ENCODE measurements around the gene C16orf86. TPM values are rescaled to one million over a fixed set of nuclear protein-coding genes. Genes with fewer than 3 reads are reported as not detected.

C16orf86 gene
- polyA plus RNA-seq, 3 donors from 2014 or later, result 2.7 to 6.2 (median 4.2) TPM

- Mint-ChIP-seq H3K4me1 (peaks cover 0 to 14% of the 10 kb centered on the region in 2 donors), H3K4me3 (no peak overlapping the region), H3K27ac (no peak overlapping the region)
These were observed 17.7 kb upstream of the C16orf86 start for GRCh38 chr16:67648764-67649407.

GRCh38 chr16:67649494-67649931, 17.1 kb upstream of the C16orf86 start:
- Mint-ChIP-seq H3K4me1 (peaks cover 0 to 10% of the 10 kb centered on the region in 2 donors), H3K27ac (no peak overlapping the region), H3K4me3 (no peak overlapping the region), H3K36me3 (peaks cover 9 to 11% (median 10%) of the 10 kb centered on the region in 3 donors), H3K27me3 (ENCODE audit: low read depth in 3 of 3) (peaks cover 0 to 2% (median under 1%) of the 10 kb centered on the region in 3 donors), H3K9me3 (no peaks in the 10 kb centered on the region)
- no peak for DNase-seq

More at GRCh38 chr16:67648764-67649407, 17.7 kb upstream of the C16orf86 start:
- Mint-ChIP-seq H3K27me3 (ENCODE audit: low read depth in 3 of 3) (peaks cover 0 to 2% (median 2%) of the 10 kb centered on the region in 3 donors), H3K9me3 (no peaks in the 10 kb centered on the region), H3K36me3 (peaks cover 9 to 11% (median 10%) of the 10 kb centered on the region in 3 donors)
- DNase-seq, result no peak

- DNase-seq, result no peak
- peaks cover 0 to 10% of the 10 kb centered on the region in 2 donors for H3K4me1 Mint-ChIP-seq
These were observed 16.6 kb upstream of the C16orf86 start for GRCh38 chr16:67650023-67650422.

GRCh38 chr16:67651039-67651438, 15.6 kb upstream of the C16orf86 start:
- Mint-ChIP-seq H3K4me3 (no peak overlapping the region), H3K27me3 (ENCODE audit: low read depth in 3 of 3) (peaks cover 0 to 2% (median 2%) of the 10 kb centered on the region in 3 donors), H3K4me1 (peaks cover 0 to 6% of the 10 kb centered on the region in 2 donors), H3K27ac (no peak overlapping the region), H3K36me3 (peaks cover 9 to 11% (median 10%) of the 10 kb centered on the region in 3 donors), H3K9me3 (no peaks in the 10 kb centered on the region)
- DNase-seq, result no peak

More at GRCh38 chr16:67650023-67650422, 16.6 kb upstream of the C16orf86 start:
- peaks cover 9 to 11% (median 10%) of the 10 kb centered on the region in 3 donors for H3K36me3 Mint-ChIP-seq
- no peak overlapping the region for H3K4me3 Mint-ChIP-seq
- no peaks in the 10 kb centered on the region for H3K9me3 Mint-ChIP-seq
- H3K27ac Mint-ChIP-seq, result peak overlapping the region in 1 of 6 donors; percentile 43
- H3K27me3 Mint-ChIP-seq (ENCODE audit: low read depth in 3 of 3), result peaks cover 0 to 2% (median 0%) of the 10 kb centered on the region in 3 donors

GRCh38 chr16:67651847-67652246, 14.8 kb upstream of the C16orf86 start:
- no peak overlapping the region for H3K4me3 Mint-ChIP-seq
- no peak for DNase-seq
- peaks cover 0 to 4% (median 2%) of the 10 kb centered on the region in 3 donors for H3K27me3 Mint-ChIP-seq (ENCODE audit: low read depth in 3 of 3)
- no peaks in the 10 kb centered on the region for H3K9me3 Mint-ChIP-seq
- peaks cover 0 to 4% of the 10 kb centered on the region in 2 donors for H3K4me1 Mint-ChIP-seq
- H3K27ac Mint-ChIP-seq, result peak overlapping the region in 1 of 6 donors; percentile 49
- peaks cover 9 to 11% (median 10%) of the 10 kb centered on the region in 3 donors for H3K36me3 Mint-ChIP-seq

- H3K27ac Mint-ChIP-seq, result no peak overlapping the region
- no peak overlapping the region for H3K4me3 Mint-ChIP-seq
- peaks cover 0 to 2% (median 2%) of the 10 kb centered on the region in 3 donors for H3K27me3 Mint-ChIP-seq (ENCODE audit: low read depth in 3 of 3)
- DNase-seq, result no peak
- H3K4me1 Mint-ChIP-seq, result peaks cover 0 to 4% of the 10 kb centered on the region in 2 donors
- H3K9me3 Mint-ChIP-seq, result no peaks in the 10 kb centered on the region
- peaks cover 9 to 11% (median 10%) of the 10 kb centered on the region in 3 donors for H3K36me3 Mint-ChIP-seq
These were observed 14.0 kb upstream of the C16orf86 start for GRCh38 chr16:67652578-67653127.

GRCh38 chr16:67653128-67653788, 13.4 kb upstream of the C16orf86 start:
- DNase-seq, result no peak
- H3K4me1 Mint-ChIP-seq, result peaks cover 0 to 4% of the 10 kb centered on the region in 2 donors
- H3K27me3 Mint-ChIP-seq (ENCODE audit: low read depth in 3 of 3), result peaks cover 0 to 2% (median 2%) of the 10 kb centered on the region in 3 donors
- no peak overlapping the region for H3K4me3 Mint-ChIP-seq
- H3K27ac Mint-ChIP-seq, result no peak overlapping the region
- H3K36me3 Mint-ChIP-seq, result peaks cover 9 to 11% (median 10%) of the 10 kb centered on the region in 3 donors
- no peaks in the 10 kb centered on the region for H3K9me3 Mint-ChIP-seq

- Mint-ChIP-seq H3K9me3 (no peaks in the 10 kb centered on the region), H3K4me3 (peak overlapping the region in 1 of 5 donors; percentile 57), H3K36me3 (peaks cover 9 to 11% (median 10%) of the 10 kb centered on the region in 3 donors), H3K27ac (no peak overlapping the region), H3K4me1 (peaks cover 3 to 10% of the 10 kb centered on the region in 2 donors), H3K27me3 (ENCODE audit: low read depth in 3 of 3) (peaks cover 0 to 4% (median 2%) of the 10 kb centered on the region in 3 donors)
- DNase-seq, result no peak
These were observed 12.7 kb upstream of the C16orf86 start for GRCh38 chr16:67653789-67654402.

GRCh38 chr16:67654403-67654911, 12.2 kb upstream of the C16orf86 start:
- no peak for DNase-seq
- Mint-ChIP-seq H3K27ac (peak overlapping the region in 1 of 6 donors; percentile 57), H3K27me3 (ENCODE audit: low read depth in 3 of 3) (peaks cover 0 to 7% (median 2%) of the 10 kb centered on the region in 3 donors), H3K4me1 (peaks cover 9 to 16% of the 10 kb centered on the region in 2 donors), H3K36me3 (peaks cover 9 to 11% (median 10%) of the 10 kb centered on the region in 3 donors), H3K4me3 (no peak overlapping the region), H3K9me3 (no peaks in the 10 kb centered on the region)

- no peak for DNase-seq
- H3K27me3 Mint-ChIP-seq (ENCODE audit: low read depth in 3 of 3), result peaks cover 2 to 9% (median 3%) of the 10 kb centered on the region in 3 donors
- peak overlapping the region in 5 of 6 donors; percentile 4 to 82 (median 26) for H3K27ac Mint-ChIP-seq
- H3K36me3 Mint-ChIP-seq, result peaks cover 6 to 9% (median 6%) of the 10 kb centered on the region in 3 donors
- H3K9me3 Mint-ChIP-seq, result no peaks in the 10 kb centered on the region
- no peak overlapping the region for H3K4me3 Mint-ChIP-seq
- peaks cover 9 to 17% of the 10 kb centered on the region in 2 donors for H3K4me1 Mint-ChIP-seq
These were observed 11.3 kb upstream of the C16orf86 start for GRCh38 chr16:67655363-67655762.

- peaks cover 9 to 23% of the 10 kb centered on the region in 2 donors for H3K4me1 Mint-ChIP-seq
- no peak overlapping the region for H3K27ac Mint-ChIP-seq
- H3K27me3 Mint-ChIP-seq (ENCODE audit: low read depth in 3 of 3), result peaks cover 8 to 12% (median 10%) of the 10 kb centered on the region in 3 donors
- no peak overlapping the region for H3K4me3 Mint-ChIP-seq
- no peaks in the 10 kb centered on the region for H3K9me3 Mint-ChIP-seq
- no peak for DNase-seq
- H3K36me3 Mint-ChIP-seq, result peaks cover 0 to 3% (median 0%) of the 10 kb centered on the region in 3 donors
These were observed 10.1 kb upstream of the C16orf86 start for GRCh38 chr16:67656344-67657016.

GRCh38 chr16:67657017-67657608, 9.5 kb upstream of the C16orf86 start:
- DNase-seq, result no peak
- Mint-ChIP-seq H3K27ac (no peak overlapping the region), H3K4me3 (no peak overlapping the region), H3K4me1 (peaks cover 9 to 19% of the 10 kb centered on the region in 2 donors), H3K9me3 (no peaks in the 10 kb centered on the region), H3K27me3 (ENCODE audit: low read depth in 3 of 3) (peaks cover 8 to 12% (median 11%) of the 10 kb centered on the region in 3 donors), H3K36me3 (peaks cover 0 to under 1% (median 0%) of the 10 kb centered on the region in 3 donors)
